Left forelimb (tissue), 1 donor: ENCODE measurements around the gene PLCZ1.
"Not testable (repeated sequence)": the region's sequence is repeated elsewhere in the genome, so short reads cannot be mapped to it uniquely, and the experiment has no call there.

Experiments used
- DNase-seq: peaks from one replicate; pipeline ENCODE4 v3.0.0-alpha.2; 2018; ENCODE audit warnings: low spot score

PLCZ1 gene

DNA sequence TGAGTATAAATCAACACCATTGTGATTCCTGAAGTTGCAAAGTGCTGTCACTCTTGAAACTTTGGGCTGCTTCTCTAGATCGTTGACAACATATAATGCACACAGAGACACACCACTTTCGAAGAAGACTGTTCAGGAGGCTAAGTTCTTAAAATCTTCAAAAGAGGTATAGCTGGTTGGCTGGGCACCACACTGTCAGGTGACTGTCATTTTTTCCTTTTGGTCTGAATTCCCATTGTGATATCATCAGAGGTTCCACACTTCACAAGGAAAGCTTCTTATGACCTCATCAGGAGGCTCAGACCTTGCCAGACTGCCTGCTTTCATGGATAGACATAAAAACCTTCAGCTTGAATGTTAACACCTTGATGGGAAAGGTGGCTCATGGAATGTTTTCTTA, at the start of gene PLCZ1, which contains the start of gene CAPZA3:
Gene PLCZ1, minus strand, starts transcription at position 194 of the 400 bp plus-strand sequence. CDS start 641 bp downstream, outside the sequence.
Gene CAPZA3, plus strand, starts transcription at position 301 of the 400 bp plus-strand sequence. CDS start 150 bp downstream, outside the sequence.
- DNase-seq: no peak

- DNase-seq: not testable (repeated sequence)
These were observed 47.7 kb upstream of the PLCZ1 start for GRCh38 chr12:18785465-18785864.

GRCh38 chr12:18782827-18783226, 45.0 kb upstream of the PLCZ1 start:
- no peak for DNase-seq

DNA sequence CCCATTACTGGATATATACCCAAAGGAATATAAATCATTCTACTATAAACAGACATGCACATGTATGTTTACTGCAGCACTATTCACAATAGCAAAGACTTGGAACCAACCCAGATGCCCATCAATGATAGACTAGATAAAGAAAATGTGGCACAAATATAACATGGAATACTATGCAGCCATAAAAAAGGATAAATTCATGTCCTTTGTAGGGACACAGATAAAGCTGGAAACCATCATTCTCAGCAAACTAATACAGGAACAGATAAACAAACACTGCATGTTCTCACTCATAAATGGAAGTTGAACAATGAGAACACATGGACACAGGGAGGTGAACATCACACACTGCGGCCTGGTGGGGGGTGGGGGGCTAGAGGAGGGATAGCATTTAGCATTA, 28.7 kb upstream of the PLCZ1 start:
- not testable (repeated sequence) for DNase-seq

GRCh38 chr12:18755341-18755740, 17.5 kb upstream of the PLCZ1 start:
- DNase-seq: no peak

DNA sequence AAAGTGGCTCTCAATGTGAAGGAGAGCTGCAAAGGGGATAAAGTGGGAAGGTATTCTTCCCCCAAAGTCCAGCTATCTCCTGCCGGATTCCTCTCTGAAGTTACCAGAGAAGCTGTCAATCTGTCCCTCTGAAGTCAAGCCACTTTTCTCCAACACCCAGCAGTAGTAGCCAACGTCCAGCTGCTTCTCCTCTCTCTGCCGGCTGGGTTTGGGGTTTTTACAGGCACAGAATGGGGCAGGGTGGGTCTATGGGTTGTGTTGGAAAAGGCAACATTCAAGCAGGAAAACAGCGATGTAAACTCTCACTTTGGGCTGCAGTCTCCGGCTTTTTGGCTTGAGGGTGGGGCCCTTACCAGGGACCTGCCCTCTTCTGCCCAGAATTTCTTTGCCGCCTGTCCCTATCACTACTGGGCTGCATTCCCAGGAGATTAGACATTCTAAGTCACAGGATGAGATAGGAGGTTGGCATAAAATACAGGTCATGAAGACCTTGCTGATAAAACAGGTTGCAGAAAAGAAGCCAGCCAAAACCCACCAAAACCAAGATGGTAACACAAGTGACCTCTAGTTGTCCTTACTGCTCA, 16.4 kb upstream of the PLCZ1 start:
- no peak for DNase-seq

DNA sequence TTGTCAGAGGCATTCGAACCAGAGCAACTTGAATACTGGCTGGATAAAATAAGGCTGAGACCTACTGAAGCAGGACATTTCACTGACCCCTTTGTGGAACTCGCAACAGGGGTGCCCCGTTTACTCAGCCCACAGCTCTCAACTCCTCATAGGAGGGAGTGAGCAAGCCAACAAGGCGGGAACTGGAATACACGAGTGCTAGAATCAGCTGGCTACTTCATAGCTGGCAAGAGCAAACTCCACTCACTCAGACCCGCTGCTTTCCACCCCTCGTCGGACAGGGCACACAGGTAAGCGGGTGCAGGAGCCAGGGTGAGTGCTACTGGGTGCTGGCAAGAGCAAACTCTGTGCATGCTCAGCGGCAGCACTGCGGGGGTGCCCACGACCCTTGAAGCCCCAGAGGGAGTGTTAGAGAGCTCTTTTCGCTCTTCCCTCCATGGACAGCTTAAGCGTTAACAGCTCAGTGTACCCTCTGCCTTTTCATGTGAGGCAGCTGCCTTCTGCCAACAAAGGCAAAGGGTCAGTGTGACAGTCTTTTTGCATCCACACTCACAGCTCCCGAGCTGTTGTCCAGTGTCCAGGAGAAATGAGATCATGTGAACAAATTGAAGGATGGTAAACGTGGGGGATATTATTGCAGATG, 15.8 kb upstream of the PLCZ1 start:
- no peak for DNase-seq

GRCh38 chr12:18752947-18753346, 15.1 kb upstream of the PLCZ1 start:
- no peak for DNase-seq

- DNase-seq: no peak
These were observed 14.6 kb upstream of the PLCZ1 start for GRCh38 chr12:18752280-18752920.

GRCh38 chr12:18751866-18752265, 14.1 kb upstream of the PLCZ1 start:
- no peak for DNase-seq

DNA sequence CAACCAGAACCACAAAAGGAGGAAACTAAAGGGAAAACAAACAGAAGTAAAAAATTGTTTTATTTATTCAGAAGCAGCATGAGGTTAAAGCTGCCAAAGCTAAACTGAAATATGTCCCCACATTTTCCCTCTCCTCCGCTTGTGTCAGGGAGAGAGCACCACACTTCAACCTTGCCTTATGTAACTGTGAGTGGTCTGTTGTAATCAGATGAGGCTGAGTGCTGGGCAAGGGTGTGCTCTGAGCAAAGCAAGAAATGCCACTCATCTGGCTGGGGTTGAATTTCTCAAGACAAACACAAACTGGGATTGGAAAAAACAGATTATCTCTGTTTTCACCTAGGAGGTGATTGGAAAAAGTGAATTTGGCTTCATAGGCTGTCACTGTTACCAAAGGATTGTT, 12.3 kb upstream of the PLCZ1 start:
- DNase-seq: no peak

- DNase-seq: no peak
These were observed 11.7 kb upstream of the PLCZ1 start for GRCh38 chr12:18749386-18749957.

GRCh38 chr12:18747895-18748294, 10.1 kb upstream of the PLCZ1 start:
- DNase-seq: no peak

DNA sequence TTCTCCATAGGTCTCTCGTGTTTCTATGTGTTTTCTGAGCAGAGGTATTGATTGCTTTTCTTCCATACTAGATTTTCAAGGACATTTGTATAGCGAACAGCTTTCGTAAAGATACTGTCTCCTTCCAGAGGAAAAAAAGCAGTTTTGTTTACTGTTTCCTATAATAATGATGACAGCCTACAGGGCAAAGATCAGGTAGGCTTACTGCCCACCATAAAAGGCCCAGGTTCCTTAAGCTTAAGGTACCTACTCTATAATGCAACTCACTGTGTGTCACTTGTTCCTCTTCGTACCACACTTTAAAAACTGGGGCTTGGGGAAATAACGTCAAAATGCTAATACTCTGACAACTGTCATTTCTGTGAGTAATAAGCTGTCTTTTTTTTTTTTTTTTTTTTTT, 6.7 kb downstream of the PLCZ1 start:
- DNase-seq: no peak

DNA sequence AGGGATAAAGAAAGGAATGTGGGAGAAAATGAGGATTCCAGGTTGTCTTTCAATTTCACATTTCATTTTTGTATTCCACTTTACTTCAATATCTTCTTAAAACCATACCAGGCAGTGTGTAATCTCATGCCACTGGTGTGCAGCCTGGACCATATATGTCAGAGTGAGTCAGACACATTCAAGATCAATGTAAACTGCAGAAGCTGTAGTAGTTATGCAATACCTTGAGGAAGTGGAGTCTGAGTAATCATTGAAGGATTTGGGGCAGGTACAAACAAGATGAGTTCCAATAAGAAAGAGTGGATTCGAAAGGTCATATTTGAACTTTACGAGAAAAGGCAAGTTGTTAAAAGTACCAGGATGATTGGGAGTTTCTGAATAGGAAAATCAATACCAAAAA, 14.1 kb downstream of the PLCZ1 start:
- DNase-seq: no peak

- DNase-seq: no peak
These were observed 16.4 kb downstream of the PLCZ1 start for GRCh38 chr12:18721452-18721851.

- no peak for DNase-seq
These were observed 17.1 kb downstream of the PLCZ1 start for GRCh38 chr12:18720690-18721089.

DNA sequence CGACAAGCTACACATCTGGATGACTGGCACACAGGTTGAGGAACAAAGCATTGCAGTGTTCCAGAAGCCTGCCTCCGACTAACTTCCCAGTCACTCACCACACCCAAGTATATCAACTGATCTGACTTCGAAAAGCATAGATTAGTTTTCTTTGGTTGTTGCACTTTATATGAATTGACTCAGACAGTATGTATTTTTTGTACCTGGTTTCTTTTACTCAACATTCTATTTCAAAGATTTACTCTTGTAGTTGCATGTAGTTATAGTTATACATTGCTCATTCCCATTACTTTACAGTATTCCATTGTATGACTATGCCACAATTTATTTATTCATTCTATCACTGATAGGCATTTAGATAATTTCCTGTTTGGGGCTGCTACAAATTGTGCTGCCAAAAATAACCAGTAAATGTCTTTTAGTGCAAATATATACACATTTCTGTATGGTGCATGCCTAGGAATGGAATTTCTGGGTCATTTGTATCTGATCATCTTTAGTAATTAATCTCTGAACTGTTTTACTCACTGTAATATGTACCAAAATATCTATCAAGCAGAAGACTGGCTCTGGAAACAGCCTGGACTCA, 17.8 kb downstream of the PLCZ1 start:
- DNase-seq: no peak

- no peak for DNase-seq
These were observed 19.4 kb downstream of the PLCZ1 start for GRCh38 chr12:18718462-18718861.

- DNase-seq: no peak
These were observed 21.6 kb downstream of the PLCZ1 start for GRCh38 chr12:18716236-18716635.

- DNase-seq: no peak
These were observed 31.0 kb downstream of the PLCZ1 start for GRCh38 chr12:18706798-18707197.

- no peak for DNase-seq
These were observed 33.9 kb downstream of the PLCZ1 start for GRCh38 chr12:18703911-18704310.

DNA sequence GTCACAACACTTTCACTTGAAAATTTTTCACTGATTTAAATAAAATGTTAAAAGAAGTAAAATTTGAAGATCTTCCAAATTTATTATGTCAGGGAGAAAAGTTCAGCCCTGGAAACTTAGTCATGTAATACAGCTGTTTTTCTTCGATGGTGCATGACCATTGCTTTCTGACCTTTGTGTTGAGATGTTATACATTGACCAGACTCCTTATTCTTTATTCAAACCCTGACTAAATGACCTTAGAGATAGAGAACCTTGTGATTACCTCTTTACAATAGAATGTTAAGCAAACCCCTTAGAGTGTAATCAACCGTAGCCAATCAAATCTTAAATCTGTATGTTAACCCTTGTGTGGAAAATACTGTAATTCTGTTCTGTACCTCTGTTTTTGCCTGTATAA, 34.5 kb downstream of the PLCZ1 start:
- DNase-seq: no peak
